Measurements from ENCODE around the gene SALL1.

The SALL1 gene

DNA sequence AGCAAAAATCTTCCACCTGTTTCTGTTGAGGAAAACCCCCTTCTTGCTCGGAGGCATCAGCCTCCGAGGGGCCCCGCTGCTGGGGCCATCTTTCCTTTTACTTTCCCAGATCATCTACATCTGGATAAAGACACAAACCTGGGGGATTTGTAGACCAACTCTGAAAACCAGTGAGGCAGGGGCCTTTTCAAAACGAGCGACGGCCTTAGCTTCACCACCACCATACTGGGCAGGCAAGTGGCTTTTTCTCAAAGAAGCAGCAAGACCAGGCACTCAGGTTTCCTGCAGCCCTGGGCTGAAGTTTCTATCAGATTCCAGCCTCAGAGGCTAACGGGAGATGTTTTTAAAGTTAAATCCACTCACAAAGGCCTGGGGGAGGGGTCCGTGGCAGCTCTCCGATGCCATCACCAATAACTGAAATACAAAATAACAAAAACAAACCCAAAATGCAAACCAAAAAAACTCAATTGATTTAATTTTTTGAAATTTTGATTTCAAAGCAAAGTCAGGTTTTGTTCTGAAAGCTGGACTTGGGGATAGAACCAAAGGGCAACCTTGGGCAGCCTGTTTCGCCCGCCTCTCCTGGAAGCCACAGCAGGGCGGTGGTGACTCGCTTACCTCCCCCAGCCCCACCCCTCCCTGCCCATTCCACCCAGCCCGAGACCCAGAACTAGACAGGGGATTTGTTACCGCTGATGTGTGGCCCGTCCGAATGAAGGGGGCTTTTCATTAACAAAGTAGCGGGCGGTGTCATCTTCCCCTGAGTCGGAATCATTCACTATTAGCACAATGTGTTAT lies 55.8 kb downstream of the SALL1 start:
- Histone ChIP-seq H3K9me3 (ENCODE audit: control insufficient read depth, low read length) (no peaks in the 10 kb centered on the region), H3K4me1 (ENCODE audit: control insufficient read depth, insufficient read depth, low read length, poor library complexity, severe bottlenecking) (no peaks in the 10 kb centered on the region), H3K4me3 (ENCODE audit: insufficient read depth, low read depth, low read length, poor library complexity, severe bottlenecking) (no peak overlapping the region), H3K27ac (ENCODE audit: insufficient read depth, low read length, poor library complexity, severe bottlenecking) (no peak overlapping the region), H3K27me3 (replicated peaks; ENCODE audit: control insufficient read depth, insufficient read depth, low read length, poor library complexity, severe bottlenecking) (no peaks in the 10 kb centered on the region), H3K36me3 (ENCODE audit: control insufficient read depth, insufficient read depth, low read length) (no peaks in the 10 kb centered on the region)
- DNase-seq = no peak

DNA sequence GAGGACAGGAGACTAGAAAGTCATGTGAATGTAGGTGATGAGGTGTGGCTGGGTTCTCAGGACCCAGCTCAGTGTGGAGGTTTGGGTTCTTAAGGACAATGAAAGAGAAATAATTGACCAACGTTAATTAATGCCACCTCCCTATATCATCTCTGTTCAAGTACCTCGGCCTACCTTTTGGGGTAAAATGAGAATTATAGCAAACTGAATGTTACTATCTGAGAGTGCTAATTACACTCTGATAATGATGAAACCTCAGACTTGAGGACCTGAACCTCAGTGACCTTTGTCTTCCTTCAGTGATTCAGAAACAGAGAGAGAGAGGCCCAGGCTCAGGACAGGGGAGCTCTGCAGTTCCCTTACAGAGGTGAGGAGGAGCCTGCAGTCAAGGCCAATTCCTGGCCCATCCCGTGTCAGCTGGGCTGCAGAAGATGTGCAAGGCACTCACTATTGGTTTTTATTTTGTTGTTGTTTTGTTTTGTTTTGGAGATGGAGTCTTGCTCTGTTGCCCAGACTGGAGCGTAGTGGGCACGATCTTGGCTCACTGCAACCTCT lies 57.3 kb downstream of the SALL1 start:
- H3K4me1 ChIP-seq (ENCODE audit: control insufficient read depth, insufficient read depth, low read length, poor library complexity, severe bottlenecking) = no peaks in the 10 kb centered on the region
- H3K27me3 ChIP-seq (replicated peaks; ENCODE audit: control insufficient read depth, insufficient read depth, low read length, poor library complexity, severe bottlenecking) = no peaks in the 10 kb centered on the region
- no peaks in the 10 kb centered on the region for H3K9me3 ChIP-seq (ENCODE audit: control insufficient read depth, low read length)
- H3K36me3 ChIP-seq (ENCODE audit: control insufficient read depth, insufficient read depth, low read length) = no peaks in the 10 kb centered on the region
- H3K27ac ChIP-seq (ENCODE audit: insufficient read depth, low read length, poor library complexity, severe bottlenecking) = no peak overlapping the region
- no peak for DNase-seq
- no peak overlapping the region for H3K4me3 ChIP-seq (ENCODE audit: insufficient read depth, low read depth, low read length, poor library complexity, severe bottlenecking)

Measured in effector memory CD4-positive, alpha-beta T cell (primary cell).